H1 (cell line): Measurements from ENCODE around the gene TGM6. TPM values are rescaled to one million over a fixed set of nuclear protein-coding genes. Genes with fewer than 3 reads are reported as not detected.

ENCODE experiments used
- CTCF ChIA-PET: fragments of 300-600 bp; sonication (Branson Sonifier 250); formaldehyde crosslinking; loops from one replicate; lab custom pipeline; 2021; ENCODE audit not compliant: partially characterized antibody; lab: Charles Lee
- POLR2A ChIA-PET: fragments of 300-600 bp; sonication (Branson Sonifier 250); formaldehyde crosslinking; loops from one replicate; lab custom pipeline; 2021; ENCODE audit warnings: inconsistent platforms; ENCODE audit not compliant: partially characterized antibody; lab: Charles Lee
- DNase-seq, 2 experiments: peaks; one replicate each; pipeline versions ENCODE4 v3.0.0 to v3.0.0-alpha.2; 2010 to 2022; ENCODE audit warnings: low spot score in 2 of 2, low read depth in 1 of 2, mixed read lengths in 1 of 2
- FAIRE-seq: peaks from 2 replicates; lab custom pipeline; 2011; peaks lifted over from hg19 to GRCh38; lab: Jason Lieb, UNC
- H2AFZ ChIP-seq: 2 replicates; pipeline ENCODE4 v1.8.1; 2012; ENCODE audit warnings: low read length, inconsistent platforms
- H2AK5ac ChIP-seq: 2 replicates; pipeline ENCODE4 v1.6.1; 2013; ENCODE audit warnings: low read depth, low read length
- H2BK120ac ChIP-seq: replicated peaks from 2 replicates; pipeline ENCODE3; 2013; ENCODE audit warnings: low read depth, low read length, inconsistent platforms
- H2BK12ac ChIP-seq: 2 replicates; pipeline ENCODE4 v1.6.1; 2013; ENCODE audit warnings: low read depth, low read length
- H2BK15ac ChIP-seq: 2 replicates; pipeline ENCODE4 v1.6.1; 2013; ENCODE audit warnings: low read length
- H2BK20ac ChIP-seq: 2 replicates; pipeline ENCODE4 v1.6.1; 2013; ENCODE audit warnings: low read length
- H2BK5ac ChIP-seq: 2 replicates; pipeline ENCODE4 v1.6.1; 2013; ENCODE audit warnings: low read depth, low read length
- H3K14ac ChIP-seq: 2 replicates; pipeline ENCODE4 v1.6.1; 2013; ENCODE audit warnings: inconsistent platforms; ENCODE audit not compliant: insufficient read length
- H3K18ac ChIP-seq: 2 replicates; pipeline ENCODE4 v1.6.1; 2013; ENCODE audit warnings: low read length; ENCODE audit errors: extremely low read depth
- H3K23ac ChIP-seq: 2 replicates; pipeline ENCODE4 v1.6.1; 2013; ENCODE audit warnings: inconsistent platforms; ENCODE audit not compliant: insufficient read length
- H3K23me2 ChIP-seq: 2 replicates; pipeline ENCODE4 v1.6.1; 2013; ENCODE audit warnings: low read depth, low read length
- H3K27ac ChIP-seq: 2 replicates; pipeline ENCODE4 v1.6.1; 2011; ENCODE audit warnings: low read depth, low read length, inconsistent platforms
- H3K27me3 ChIP-seq, 4 experiments: replicated peaks in 1 of 4; 1 replicate in 1 of 4; 2 replicates in 3 of 4; pipeline versions ENCODE4 v1.6.1 to v1.8.1; 2011 to 2013; ENCODE audit warnings: low read length in 3 of 4, mild to moderate bottlenecking in 3 of 4, inconsistent platforms in 2 of 4, mixed read lengths in 2 of 4, moderate library complexity in 1 of 4; ENCODE audit not compliant: control insufficient read depth in 3 of 4, insufficient read depth in 3 of 4; ENCODE audit errors: extremely low read depth in 1 of 4
- H3K36me3 ChIP-seq, 4 experiments: 2 replicates each; pipeline versions ENCODE4 v1.6.1 to v1.8.1; 2011 to 2013; ENCODE audit warnings: mild to moderate bottlenecking in 4 of 4, low read length in 3 of 4, moderate library complexity in 2 of 4, control low read depth in 1 of 4, inconsistent platforms in 1 of 4; ENCODE audit not compliant: insufficient read depth in 4 of 4, control insufficient read depth in 2 of 4
- H3K4ac ChIP-seq: replicated peaks from 2 replicates; pipeline ENCODE3; 2013; ENCODE audit warnings: low read length, low read depth, mixed read lengths, inconsistent platforms; ENCODE audit not compliant: insufficient read length
- H3K4me1 ChIP-seq, 4 experiments: replicated peaks in 1 of 4; 1 replicate in 1 of 4; 2 replicates in 3 of 4; pipeline versions ENCODE4 v1.6.1 to v1.8.1; 2011 to 2013; ENCODE audit warnings: low read length in 3 of 4, inconsistent platforms in 2 of 4, mixed read lengths in 1 of 4; ENCODE audit not compliant: insufficient read depth in 4 of 4, control insufficient read depth in 3 of 4
- H3K4me2 ChIP-seq, 2 experiments: 2 replicates each; pipeline versions ENCODE4 v1.6.1 to v1.8.1; 2011 to 2013; ENCODE audit warnings: low read depth in 2 of 2, low read length in 2 of 2, control low read depth in 1 of 2, inconsistent platforms in 1 of 2, mild to moderate bottlenecking in 1 of 2; ENCODE audit not compliant: insufficient read depth in 1 of 2
- H3K4me3 ChIP-seq, 4 experiments: fragments of 200-600, 300-600 bp in 1 of 4; sonication (generic), shearing (Covaris generic), sonication (Bioruptor Twin) in 1 of 4; 2 replicates each; pipeline versions ENCODE4 v1.5.1 to v1.8.1; 2011 to 2016; ENCODE audit warnings: low read length in 4 of 4, low read depth in 3 of 4, control low read depth in 2 of 4, inconsistent platforms in 2 of 4, mild to moderate bottlenecking in 2 of 4, mixed read lengths in 1 of 4, moderate library complexity in 1 of 4; ENCODE audit not compliant: insufficient read depth in 2 of 4; ENCODE audit errors: extremely low read depth in 1 of 4
- H3K56ac ChIP-seq: replicated peaks from 2 replicates; pipeline ENCODE3; 2013; ENCODE audit warnings: low read depth, mild to moderate bottlenecking, mixed read lengths, low read length, inconsistent platforms; ENCODE audit not compliant: insufficient read length
- H3K79me1 ChIP-seq: 2 replicates; pipeline ENCODE4 v1.6.1; 2013; ENCODE audit warnings: low read depth, low read length, control low read depth
- H3K79me2 ChIP-seq, 2 experiments: 2 replicates each; pipeline versions ENCODE4 v1.6.1 to v1.8.1; 2012 to 2013; ENCODE audit warnings: low read length in 2 of 2, mild to moderate bottlenecking in 2 of 2, inconsistent platforms in 1 of 2; ENCODE audit not compliant: insufficient read depth in 2 of 2, control insufficient read depth in 1 of 2
- H3K9ac ChIP-seq, 4 experiments: replicated peaks in 1 of 4; 1 replicate in 1 of 4; 2 replicates in 3 of 4; pipeline versions ENCODE4 v1.6.1 to v1.8.1; 2011 to 2013; ENCODE audit warnings: low read depth in 3 of 4, low read length in 3 of 4, control low read depth in 2 of 4, mild to moderate bottlenecking in 2 of 4, moderate library complexity in 2 of 4, inconsistent platforms in 1 of 4; ENCODE audit errors: extremely low read depth in 1 of 4
- H3K9me3 ChIP-seq, 2 experiments: 2 replicates each; pipeline versions ENCODE4 v1.6.1 to v1.8.1; 2012 to 2013; ENCODE audit warnings: mild to moderate bottlenecking in 2 of 2, moderate library complexity in 2 of 2, control low read depth in 1 of 2, inconsistent platforms in 1 of 2, low read depth in 1 of 2, low read length in 1 of 2, mixed read lengths in 1 of 2; ENCODE audit not compliant: insufficient read depth in 2 of 2
- H4K20me1 ChIP-seq, 2 experiments: replicated peaks in 1 of 2; 2 replicates each; pipeline versions ENCODE3 to v1.8.1; 2011 to 2013; ENCODE audit warnings: inconsistent platforms in 2 of 2, low read length in 2 of 2, mild to moderate bottlenecking in 1 of 2; ENCODE audit not compliant: insufficient read depth in 2 of 2, control insufficient read depth in 1 of 2
- H4K5ac ChIP-seq: 2 replicates; pipeline ENCODE4 v1.6.1; 2013; ENCODE audit warnings: low read length, low read depth, mixed read lengths, inconsistent platforms; ENCODE audit not compliant: insufficient read length
- H4K8ac ChIP-seq: 2 replicates; pipeline ENCODE4 v1.8.0; 2013; ENCODE audit warnings: mild to moderate bottlenecking, moderate library complexity, low read length, inconsistent platforms; ENCODE audit not compliant: insufficient read depth; ENCODE audit errors: extremely low read depth
- H4K91ac ChIP-seq: replicated peaks from 2 replicates; pipeline ENCODE3; 2013; ENCODE audit warnings: low read length, mixed read lengths, inconsistent platforms; ENCODE audit not compliant: insufficient read length
- CHD2 ChIP-seq: IDR thresholded peaks from 2 replicates; pipeline ENCODE4 v1.6.1; 2012; ENCODE audit warnings: low read length, improper control_type of control experiment
- CTCF ChIP-seq, 3 experiments: IDR thresholded peaks; 1 replicate in 2 of 3; 2 replicates in 1 of 3; pipeline versions ENCODE4 v1.5.1 to v1.6.1; 2011; ENCODE audit warnings: low read length in 3 of 3, mild to moderate bottlenecking in 3 of 3, inconsistent platforms in 2 of 3, low read depth in 1 of 3, moderate library complexity in 1 of 3; ENCODE audit not compliant: insufficient read depth in 1 of 3; ENCODE audit errors: control extremely low read depth in 1 of 3
- EZH2 ChIP-seq: fragments of 200-600 bp; sonication (generic); IDR thresholded peaks from 2 replicates; pipeline ENCODE4 v1.7.1; 2012; ENCODE audit warnings: low read depth, mild to moderate bottlenecking, moderate library complexity, low read length, inconsistent platforms; ENCODE audit not compliant: severe bottlenecking
- FOSL1 ChIP-seq: IDR thresholded peaks from 2 replicates; pipeline ENCODE4 v1.6.1; 2011; ENCODE audit warnings: mild to moderate bottlenecking, low read depth, low read length, moderate library complexity; ENCODE audit not compliant: insufficient read depth
- HDAC2 ChIP-seq, 2 experiments: fragments of 300-600 bp in 1 of 2; sonication (generic) in 1 of 2; IDR thresholded peaks; 2 replicates each; pipeline ENCODE4 v1.6.1; 2011 to 2012; ENCODE audit warnings: low read depth in 2 of 2, low read length in 2 of 2, mild to moderate bottlenecking in 2 of 2, moderate library complexity in 2 of 2, borderline replicate concordance in 1 of 2, inconsistent platforms in 1 of 2
- RFX5 ChIP-seq: IDR thresholded peaks from 2 replicates; pipeline ENCODE4 v1.6.1; 2011; ENCODE audit warnings: low read depth, low read length, improper control_type of control experiment, borderline replicate concordance
- RXRA ChIP-seq: IDR thresholded peaks from 2 replicates; pipeline ENCODE4 v1.6.1; 2011; ENCODE audit warnings: low read depth, mild to moderate bottlenecking, low read length, moderate library complexity; ENCODE audit not compliant: insufficient read depth
- TAF1 ChIP-seq: IDR thresholded peaks from 2 replicates; pipeline ENCODE4 v1.6.1; 2011; ENCODE audit warnings: mild to moderate bottlenecking, low read depth, low read length
- YY1 ChIP-seq: IDR thresholded peaks from 2 replicates; pipeline ENCODE4 v1.6.1; 2011; ENCODE audit warnings: low read depth, mild to moderate bottlenecking, low read length
- WGBS, 2 experiments: shearing (Covaris generic) in 1 of 2; methylation state at CpG; one replicate each; pipeline versions ENCODE4 v1.1.6 to v1.1.7; 2013 to 2015; ENCODE audit warnings: low lambda C conversion rate in 2 of 2, mixed read lengths in 2 of 2, inconsistent platforms in 1 of 2, low coverage in 1 of 2, missing lambda C conversion rate in 1 of 2; ENCODE audit not compliant: insufficient replicate concordance in 2 of 2, insufficient coverage in 1 of 2, insufficient read length in 1 of 2; ENCODE audit errors: extremely low coverage in 1 of 2, missing lambda C conversion rate in 1 of 2; 5-methylcytosine and 5-hydroxymethylcytosine counted together
- polyA plus RNA-seq, 7 experiments: library from polyadenylated mRNA; depleted of rRNA in 3 of 7; stranded (reverse) in 5 of 7; unstranded in 2 of 7; fragments of >200 nt in 5 of 7; fragments of 200-250 nt in 2 of 7; gene quantifications; 1 replicate in 5 of 7; 2 replicates in 1 of 7; 4 replicates in 1 of 7; pipeline versions ENCODE4 v1.2.1 to v1.2.3, GENCODE V29; 2011 to 2013; ENCODE audit warnings: missing spikeins in 2 of 7, mixed read lengths in 2 of 7
- total RNA-seq: library from RNA; stranded (reverse); fragmentation: NEBNext Ultra II Directional; extraction: Animal tissue kit (Norgen Biotek cat#: 25700); gene quantifications from 2 replicates; pipeline ENCODE4 v1.2.1, GENCODE V29; 2021
- TF ChIP-seq, protein P1 (sequence below): IDR thresholded peaks from 2 replicates; pipeline ENCODE4 v1.6.1; 2011; ENCODE audit warnings: low read depth, mild to moderate bottlenecking, low read length; ENCODE audit not compliant: insufficient read depth

The TGM6 gene
- total and polyA plus RNA-seq, 2 of the 8 experiments (the other 6 are each of a cell fraction or from before 2014, with no cell fraction given) = 0.03 TPM; not detected in 1

DNA sequence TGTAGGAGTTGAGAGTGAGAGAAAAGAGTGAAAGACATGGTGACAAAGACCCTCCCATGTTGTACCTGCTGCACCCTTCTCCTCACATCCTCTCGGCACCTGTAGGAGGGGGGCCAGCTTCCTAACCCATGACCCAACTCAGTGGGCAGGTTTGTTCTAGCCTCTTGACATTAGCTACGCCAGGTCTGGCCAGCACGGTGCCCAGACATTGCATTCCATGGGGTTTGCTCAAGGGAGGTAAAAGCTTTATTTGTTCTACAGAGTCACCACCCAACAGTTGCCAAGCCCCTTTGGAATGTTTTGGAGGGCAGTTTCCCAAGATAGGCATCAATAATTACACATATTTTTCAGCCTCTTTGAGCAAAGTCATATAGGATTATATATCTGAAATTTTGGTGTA is 22.7 kb upstream of the TGM6 start:
- no peaks in the 10 kb centered on the region for H3K36me3 ChIP-seq
- CTCF ChIA-PET = interaction anchor here (0.8 to 1.0 kb wide), 2 partner anchors 18 to 29 kb away, joined by 3 read pairs; no protein-coding TSS in a partner anchor
- TF ChIP-seq RFX5 = no peak
- TF ChIP-seq CTCF (IDR thresholded peaks at IDR 0.05; ENCODE audit: control extremely low read depth in 1 of 3, insufficient read depth in 1 of 3, low read depth in 1 of 3, low read length in 3 of 3) = no peak
- no peak for TF ChIP-seq RXRA
- TF ChIP-seq CHD2 = no peak
- no peak for TF ChIP-seq FOSL1
- no peak for TF ChIP-seq HDAC2 (IDR thresholded peaks at IDR 0.05; ENCODE audit: borderline replicate concordance in 1 of 2, low read depth in 2 of 2, low read length in 2 of 2)
- no peak for TF ChIP-seq YY1
- TF ChIP-seq, protein P1, sequence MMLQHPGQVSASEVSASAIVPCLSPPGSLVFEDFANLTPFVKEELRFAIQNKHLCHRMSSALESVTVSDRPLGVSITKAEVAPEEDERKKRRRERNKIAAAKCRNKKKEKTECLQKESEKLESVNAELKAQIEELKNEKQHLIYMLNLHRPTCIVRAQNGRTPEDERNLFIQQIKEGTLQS = no peak
- no peak for TF ChIP-seq TAF1
- no peak for TF ChIP-seq EZH2

More for the DNA sequence above, 22.7 kb upstream of the TGM6 start:
- no peak overlapping the region for H3K23ac ChIP-seq
- H3K9ac ChIP-seq = no peak overlapping the region
- no peaks in the 10 kb centered on the region for H3K27me3 ChIP-seq
- FAIRE-seq (no peak), DNase-seq (no peak)
- H3K79me2 ChIP-seq = no peaks in the 10 kb centered on the region
- no peaks in the 10 kb centered on the region for H4K20me1 ChIP-seq
- H3K56ac ChIP-seq = no peak overlapping the region
- no peak overlapping the region for H2BK5ac ChIP-seq
- no peak overlapping the region for H2BK12ac ChIP-seq
- H3K4ac ChIP-seq = no peak overlapping the region
- WGBS, 2 experiments = 91% methylated on average over 3 of the region's 3 CpGs; no CpG with 5 or more reads in 1 of the 2 experiments
- no peak overlapping the region for H3K27ac ChIP-seq
- no peaks in the 10 kb centered on the region for H3K9me3 ChIP-seq
- POLR2A ChIA-PET = interaction anchor here (1.5 kb wide), 1 partner anchor 109 kb away, joined by 3 read pairs; no protein-coding TSS in a partner anchor
- no peak overlapping the region for H4K5ac ChIP-seq
- no peak overlapping the region for H3K14ac ChIP-seq
- no peak overlapping the region for H3K4me2 ChIP-seq
- no peak overlapping the region for H3K4me3 ChIP-seq
- no peak overlapping the region for H2AFZ ChIP-seq
- no peaks in the 10 kb centered on the region for H3K23me2 ChIP-seq
- no peak overlapping the region for H3K18ac ChIP-seq
- no peak overlapping the region for H2AK5ac ChIP-seq
- no peaks in the 10 kb centered on the region for H3K4me1 ChIP-seq
- no peak overlapping the region for H2BK120ac ChIP-seq
- no peaks in the 10 kb centered on the region for H3K79me1 ChIP-seq
- H2BK15ac ChIP-seq = no peak overlapping the region
- H4K91ac ChIP-seq = no peak overlapping the region
- no peak overlapping the region for H2BK20ac ChIP-seq
- no peak overlapping the region for H4K8ac ChIP-seq
